Kidney epithelial cell (primary cell): ENCODE results near the gene ANKMY1. TPM values are rescaled to one million over a fixed set of nuclear protein-coding genes. Genes with fewer than 3 reads are reported as not detected.

ENCODE experiments used
- DNase-seq: peaks from one replicate; pipeline ENCODE4 v3.0.0-alpha.2; 2010; ENCODE audit warnings: low read depth
- H3K27me3 ChIP-seq: 2 replicates; pipeline ENCODE4 v1.6.0; 2011; ENCODE audit warnings: low read length; ENCODE audit not compliant: control insufficient read depth, insufficient read depth
- H3K36me3 ChIP-seq: 2 replicates; pipeline ENCODE4 v1.5.1; 2011; ENCODE audit warnings: low read length; ENCODE audit not compliant: control insufficient read depth, insufficient read depth
- H3K4me3 ChIP-seq: 2 replicates; pipeline ENCODE4 v1.5.1; 2011; ENCODE audit warnings: low read depth, mild to moderate bottlenecking, control low read depth, low read length
- total RNA-seq: library from RNA; depleted of rRNA; stranded (reverse); fragments of >200 nt; gene quantifications from 2 replicates; pipeline ENCODE4 v1.2.3, GENCODE V29; 2015
- TF ChIP-seq, protein P1 (sequence below): IDR thresholded peaks from 2 replicates; pipeline ENCODE4 v1.5.1; 2011; ENCODE audit warnings: mild to moderate bottlenecking, moderate library complexity, low read length, control low read depth, inconsistent platforms; ENCODE audit not compliant: insufficient read depth, poor library complexity, severe bottlenecking

Gene ANKMY1
- total RNA-seq, 1 donor from 2014 or later: 7.1 TPM

GRCh38 chr2:240588006-240588655 lies 30.3 kb upstream of the ANKMY1 start:
- TF ChIP-seq, protein P1, sequence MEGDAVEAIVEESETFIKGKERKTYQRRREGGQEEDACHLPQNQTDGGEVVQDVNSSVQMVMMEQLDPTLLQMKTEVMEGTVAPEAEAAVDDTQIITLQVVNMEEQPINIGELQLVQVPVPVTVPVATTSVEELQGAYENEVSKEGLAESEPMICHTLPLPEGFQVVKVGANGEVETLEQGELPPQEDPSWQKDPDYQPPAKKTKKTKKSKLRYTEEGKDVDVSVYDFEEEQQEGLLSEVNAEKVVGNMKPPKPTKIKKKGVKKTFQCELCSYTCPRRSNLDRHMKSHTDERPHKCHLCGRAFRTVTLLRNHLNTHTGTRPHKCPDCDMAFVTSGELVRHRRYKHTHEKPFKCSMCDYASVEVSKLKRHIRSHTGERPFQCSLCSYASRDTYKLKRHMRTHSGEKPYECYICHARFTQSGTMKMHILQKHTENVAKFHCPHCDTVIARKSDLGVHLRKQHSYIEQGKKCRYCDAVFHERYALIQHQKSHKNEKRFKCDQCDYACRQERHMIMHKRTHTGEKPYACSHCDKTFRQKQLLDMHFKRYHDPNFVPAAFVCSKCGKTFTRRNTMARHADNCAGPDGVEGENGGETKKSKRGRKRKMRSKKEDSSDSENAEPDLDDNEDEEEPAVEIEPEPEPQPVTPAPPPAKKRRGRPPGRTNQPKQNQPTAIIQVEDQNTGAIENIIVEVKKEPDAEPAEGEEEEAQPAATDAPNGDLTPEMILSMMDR: no peak
- no peak overlapping the region for H3K4me3 ChIP-seq
- no peak for DNase-seq
- H3K36me3 ChIP-seq: no peaks in the 10 kb centered on the region
- no peaks in the 10 kb centered on the region for H3K27me3 ChIP-seq

- Histone ChIP-seq H3K27me3 (no peaks in the 10 kb centered on the region), H3K36me3 (no peaks in the 10 kb centered on the region), H3K4me3 (peak overlapping the region; percentile 71)
- no peak for DNase-seq
- TF ChIP-seq, protein P1: no peak
These were observed 29.4 kb upstream of the ANKMY1 start for GRCh38 chr2:240586919-240587800.

- DNase-seq: peak; percentile 71
- H3K4me3 ChIP-seq: peak within 1 kb of the TSS; percentile 71
- no peaks in the 10 kb centered on the region for H3K27me3 ChIP-seq
- TF ChIP-seq, protein P1: no peak
- H3K36me3 ChIP-seq: no peaks in the 10 kb centered on the region
These were observed 28.6 kb upstream of the ANKMY1 start, which contains the start of gene CAPN10 for GRCh38 chr2:240586198-240586918. Gene CAPN10, plus strand, starts transcription at chr2:240586734. Its CDS starts 178 bp downstream, at chr2:240586912.

- peak overlapping the region; percentile 71 for H3K4me3 ChIP-seq
- TF ChIP-seq, protein P1: no peak
These were observed 28.0 kb upstream of the ANKMY1 start for GRCh38 chr2:240585681-240586197.

GRCh38 chr2:240585101-240585500 lies 27.3 kb upstream of the ANKMY1 start:
- TF ChIP-seq, protein P1: no peak
- DNase-seq: no peak
- H3K27me3 ChIP-seq: no peaks in the 10 kb centered on the region
- peak overlapping the region; percentile 71 for H3K4me3 ChIP-seq
- H3K36me3 ChIP-seq: no peaks in the 10 kb centered on the region

More at GRCh38 chr2:240585681-240586197, 28.0 kb upstream of the ANKMY1 start:
- no peaks in the 10 kb centered on the region for H3K27me3 ChIP-seq
- no peaks in the 10 kb centered on the region for H3K36me3 ChIP-seq
- no peak for DNase-seq
